Panc1 (cell line): ENCODE data around the gene PAK1IP1. TPM values are rescaled to one million over a fixed set of nuclear protein-coding genes. Genes with fewer than 3 reads are reported as not detected.

Experiments used
- ATAC-seq: fragments of 200-7000 bp; cut with Tn5 transposase; 2 replicates; pipeline ENCODE4 v1.9.1; 2020; ENCODE audit warnings: mild to moderate bottlenecking, moderate library complexity
- BruUV-seq: library from RNA; stranded (reverse); fragments of 400-500 nt; replicated peaks from 2 replicates; lab custom pipeline; 2021; lab: Mats Ljungman, UMichigan
- CTCF ChIA-PET: fragments of 300-600 bp; sonication (Branson Sonifier 250); formaldehyde crosslinking; loops from one replicate; lab custom pipeline; 2022; ENCODE audit warnings: antibody characterized with exemption; lab: Charles Lee
- POLR2A ChIA-PET: fragments of 300-600 bp; sonication (Branson Sonifier 250); formaldehyde crosslinking; loops from one replicate; lab custom pipeline; 2022; ENCODE audit warnings: antibody characterized with exemption; lab: Charles Lee
- DNase-seq: peaks from one replicate; pipeline ENCODE4 v3.0.0-alpha.2; 2010; ENCODE audit warnings: low read depth, low spot score
- H3K27ac ChIP-seq: 2 replicates; pipeline ENCODE4 v1.5.1; 2011; ENCODE audit warnings: mild to moderate bottlenecking, low read length, inconsistent platforms
- H3K27me3 ChIP-seq: fragments of 200-500 bp; sonication (Bioruptor generic); 2 replicates; pipeline ENCODE4 v1.6.0; 2014; ENCODE audit warnings: low read length, inconsistent platforms; ENCODE audit not compliant: control insufficient read depth, insufficient read depth
- H3K36me3 ChIP-seq: fragments of 200-500 bp; sonication (Bioruptor generic); 2 replicates; pipeline ENCODE4 v1.5.1; 2014; ENCODE audit warnings: inconsistent platforms, mild to moderate bottlenecking, low read length, moderate library complexity; ENCODE audit not compliant: control insufficient read depth, insufficient read depth
- H3K4me1 ChIP-seq: 2 replicates; pipeline ENCODE4 v1.5.1; 2011; ENCODE audit warnings: inconsistent platforms, mild to moderate bottlenecking, low read length, moderate library complexity; ENCODE audit not compliant: control insufficient read depth, insufficient read depth
- H3K4me3 ChIP-seq, 2 experiments: 2 replicates each; pipeline ENCODE4 v1.5.1; 2011 to 2012; ENCODE audit warnings: low read depth in 2 of 2, low read length in 2 of 2, mild to moderate bottlenecking in 2 of 2, inconsistent platforms in 1 of 2, moderate library complexity in 1 of 2
- H3K9me3 ChIP-seq: fragments of 200-500 bp; sonication (Bioruptor generic); 2 replicates; pipeline ENCODE4 v1.5.1; 2014; ENCODE audit warnings: low read depth, mild to moderate bottlenecking, inconsistent platforms, low read length, moderate library complexity; ENCODE audit not compliant: control insufficient read depth, insufficient read depth
- CTCF ChIP-seq: fragments of 450-650 bp; IDR thresholded peaks from 2 replicates; pipeline ENCODE4 v1.5.1; 2017; ENCODE audit warnings: mild to moderate bottlenecking
- POLR2AphosphoS5 ChIP-seq: IDR thresholded peaks from 2 replicates; pipeline ENCODE4 v1.6.1; 2012; ENCODE audit warnings: mild to moderate bottlenecking, low read depth, low read length, moderate library complexity
- SIN3A ChIP-seq: IDR thresholded peaks from 2 replicates; pipeline ENCODE4 v1.6.1; 2012; ENCODE audit warnings: low read depth, mild to moderate bottlenecking, low read length, moderate library complexity, borderline replicate concordance; ENCODE audit not compliant: insufficient read depth
- TCF7L2 ChIP-seq: IDR thresholded peaks from 2 replicates; pipeline ENCODE4 v1.6.1; 2011; ENCODE audit warnings: mild to moderate bottlenecking, low read depth, low read length, inconsistent platforms
- in situ Hi-C: cut with HindIII; loops from 2 replicates; pipeline ENCODE4 v1.10.0; 2016; ENCODE audit warnings: low sequenced_read_pairs, low pct_unique_long_range_greater_than_20kb
- intact Hi-C: fragments of 100-400 bp; cut with micrococcal nuclease; formaldehyde crosslinking; loops from one replicate; pipeline ENCODE4 v1.10.0; 2022; ENCODE audit not compliant: unreplicated experiment
- total RNA-seq: library from RNA; stranded (reverse); gene quantifications from one replicate; pipeline ENCODE4 v1.2.1, GENCODE V29; 2021; ENCODE audit not compliant: unreplicated experiment
- TF ChIP-seq, protein P1 (sequence below), 2 experiments: IDR thresholded peaks; 2 replicates each; pipeline ENCODE4 v1.6.1; 2011 to 2012; ENCODE audit warnings: low read depth in 2 of 2, control low read depth in 1 of 2, low read length in 1 of 2, mild to moderate bottlenecking in 1 of 2, moderate library complexity in 1 of 2; ENCODE audit not compliant: insufficient read depth in 1 of 2

The PAK1IP1 gene
- total RNA-seq, 1 experiment from 2014 or later, result 27.3 TPM

DNA sequence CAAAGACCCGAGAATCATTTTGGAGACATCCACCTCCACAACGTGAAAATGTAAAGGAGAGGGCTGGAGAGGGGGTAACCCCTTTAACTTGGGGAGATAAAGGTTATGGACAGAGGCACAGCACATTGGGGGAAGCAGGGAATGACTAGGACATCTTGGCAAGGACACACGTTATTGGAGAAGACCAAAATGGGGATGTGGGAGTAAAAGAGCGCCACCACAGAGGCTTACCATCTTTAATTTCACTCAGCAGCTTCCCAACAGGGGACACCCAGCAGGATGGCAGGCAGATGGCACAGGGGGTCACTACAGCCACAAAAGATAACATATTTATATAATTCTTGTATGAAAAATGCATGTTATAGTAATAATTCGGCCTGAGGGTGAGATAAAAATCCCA lies 10.2 kb upstream of the PAK1IP1 start:
- BruUV-seq, result no TSS peak
- in situ Hi-C loops, result no loop called here
- H3K4me1 ChIP-seq, result no peaks in the 10 kb centered on the region
- no peak overlapping the region for H3K4me3 ChIP-seq
- H3K36me3 ChIP-seq, result no peaks in the 10 kb centered on the region
- intact Hi-C loops, result no loop called here
- no peaks in the 10 kb centered on the region for H3K9me3 ChIP-seq
- H3K27ac ChIP-seq, result no peak overlapping the region
- ChIA-PET POLR2A (no interaction called here), CTCF (no interaction called here)
- ATAC-seq (no peak), DNase-seq (no peak)
- no peaks in the 10 kb centered on the region for H3K27me3 ChIP-seq
- TF ChIP-seq TCF7L2, result no peak
- TF ChIP-seq CTCF, result no peak
- no peak for TF ChIP-seq POLR2AphosphoS5
- TF ChIP-seq SIN3A, result no peak
- TF ChIP-seq, protein P1, sequence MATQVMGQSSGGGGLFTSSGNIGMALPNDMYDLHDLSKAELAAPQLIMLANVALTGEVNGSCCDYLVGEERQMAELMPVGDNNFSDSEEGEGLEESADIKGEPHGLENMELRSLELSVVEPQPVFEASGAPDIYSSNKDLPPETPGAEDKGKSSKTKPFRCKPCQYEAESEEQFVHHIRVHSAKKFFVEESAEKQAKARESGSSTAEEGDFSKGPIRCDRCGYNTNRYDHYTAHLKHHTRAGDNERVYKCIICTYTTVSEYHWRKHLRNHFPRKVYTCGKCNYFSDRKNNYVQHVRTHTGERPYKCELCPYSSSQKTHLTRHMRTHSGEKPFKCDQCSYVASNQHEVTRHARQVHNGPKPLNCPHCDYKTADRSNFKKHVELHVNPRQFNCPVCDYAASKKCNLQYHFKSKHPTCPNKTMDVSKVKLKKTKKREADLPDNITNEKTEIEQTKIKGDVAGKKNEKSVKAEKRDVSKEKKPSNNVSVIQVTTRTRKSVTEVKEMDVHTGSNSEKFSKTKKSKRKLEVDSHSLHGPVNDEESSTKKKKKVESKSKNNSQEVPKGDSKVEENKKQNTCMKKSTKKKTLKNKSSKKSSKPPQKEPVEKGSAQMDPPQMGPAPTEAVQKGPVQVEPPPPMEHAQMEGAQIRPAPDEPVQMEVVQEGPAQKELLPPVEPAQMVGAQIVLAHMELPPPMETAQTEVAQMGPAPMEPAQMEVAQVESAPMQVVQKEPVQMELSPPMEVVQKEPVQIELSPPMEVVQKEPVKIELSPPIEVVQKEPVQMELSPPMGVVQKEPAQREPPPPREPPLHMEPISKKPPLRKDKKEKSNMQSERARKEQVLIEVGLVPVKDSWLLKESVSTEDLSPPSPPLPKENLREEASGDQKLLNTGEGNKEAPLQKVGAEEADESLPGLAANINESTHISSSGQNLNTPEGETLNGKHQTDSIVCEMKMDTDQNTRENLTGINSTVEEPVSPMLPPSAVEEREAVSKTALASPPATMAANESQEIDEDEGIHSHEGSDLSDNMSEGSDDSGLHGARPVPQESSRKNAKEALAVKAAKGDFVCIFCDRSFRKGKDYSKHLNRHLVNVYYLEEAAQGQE (IDR thresholded peaks at IDR 0.05; ENCODE audit: insufficient read depth in 1 of 2, low read depth in 2 of 2, low read length in 1 of 2), result no peak

DNA sequence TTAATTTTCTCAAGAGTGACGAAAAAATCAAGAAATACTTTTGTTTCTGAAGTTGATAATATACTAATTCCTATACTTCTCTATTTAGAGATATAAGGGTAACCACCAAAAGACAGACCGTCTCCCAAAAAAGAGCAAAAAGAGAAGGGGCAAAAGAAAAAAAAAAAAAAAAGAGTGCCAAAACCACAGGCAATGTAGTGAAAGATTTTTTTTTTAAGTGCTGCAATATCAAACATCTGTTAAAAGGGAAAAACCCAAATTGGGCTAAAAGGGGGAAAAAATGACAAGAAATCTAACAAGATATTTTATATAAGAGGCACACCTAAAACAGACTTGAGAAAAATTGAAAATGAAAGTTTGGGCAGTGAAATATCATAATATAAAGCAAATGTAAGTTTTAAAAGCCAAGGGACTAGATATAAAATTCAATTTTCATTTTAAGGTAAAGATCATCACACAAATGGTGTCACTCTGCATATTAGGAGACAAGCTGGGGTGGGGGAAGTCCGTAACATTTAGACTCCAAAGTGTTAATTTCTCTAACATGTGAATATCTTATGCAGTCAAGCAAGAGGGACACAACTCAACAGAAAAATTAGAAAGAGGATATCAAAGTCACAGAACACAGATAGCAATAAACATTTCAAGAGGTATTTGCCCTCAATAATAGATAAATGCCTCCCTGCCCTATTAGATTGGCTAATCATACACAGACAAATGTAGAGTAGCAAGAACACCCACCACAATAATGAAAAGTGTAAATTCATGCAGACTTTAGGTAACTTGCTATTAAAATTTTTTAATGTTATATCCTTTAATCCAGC lies 9.5 kb upstream of the PAK1IP1 start:
- TF ChIP-seq, protein P1 (IDR thresholded peaks at IDR 0.05; ENCODE audit: insufficient read depth in 1 of 2, low read depth in 2 of 2, low read length in 1 of 2), result no peak
- TF ChIP-seq CTCF (no peak), TCF7L2 (no peak), SIN3A (no peak), POLR2AphosphoS5 (no peak)
- POLR2A ChIA-PET, result no interaction called here
- no peak for ATAC-seq

More for the DNA sequence above, 9.5 kb upstream of the PAK1IP1 start:
- no TSS peak for BruUV-seq
- DNase-seq, result no peak
- Histone ChIP-seq H3K36me3 (no peaks in the 10 kb centered on the region), H3K9me3 (no peaks in the 10 kb centered on the region), H3K27me3 (no peaks in the 10 kb centered on the region), H3K4me3 (no peak overlapping the region), H3K27ac (no peak overlapping the region), H3K4me1 (no peaks in the 10 kb centered on the region)
- in situ Hi-C loops (no loop called here), intact Hi-C loops (no loop called here)
- CTCF ChIA-PET, result no interaction called here
